SK-N-SH (cell line): ENCODE data around the gene DENND1C.
A peak's percentile ranks its signal among the peaks of the same experiment; 100 is the strongest.

Experiments
- SMC3 ChIP-seq: IDR thresholded peaks from 2 replicates; pipeline ENCODE4 v1.6.1; 2012; ENCODE audit warnings: low read depth, low read length, improper control_type of control experiment
- TCF12 ChIP-seq: IDR thresholded peaks from 2 replicates; pipeline ENCODE4 v1.4.0; 2012
- TEAD4 ChIP-seq: IDR thresholded peaks from 2 replicates; pipeline ENCODE4 v1.4.0; 2012; ENCODE audit warnings: mild to moderate bottlenecking, borderline replicate concordance; ENCODE audit not compliant: insufficient read depth
- TF ChIP-seq, protein P1 (sequence below): fragments of 200-600 bp; sonication (generic); IDR thresholded peaks from 2 replicates; pipeline ENCODE4 v1.6.1; 2017; ENCODE audit warnings: antibody characterized with exemption, mild to moderate bottlenecking, moderate library complexity
- TF ChIP-seq, protein P2 (sequence below): IDR thresholded peaks from 2 replicates; pipeline ENCODE4 v1.4.0; 2012; ENCODE audit warnings: low read depth, borderline replicate concordance

DNA sequence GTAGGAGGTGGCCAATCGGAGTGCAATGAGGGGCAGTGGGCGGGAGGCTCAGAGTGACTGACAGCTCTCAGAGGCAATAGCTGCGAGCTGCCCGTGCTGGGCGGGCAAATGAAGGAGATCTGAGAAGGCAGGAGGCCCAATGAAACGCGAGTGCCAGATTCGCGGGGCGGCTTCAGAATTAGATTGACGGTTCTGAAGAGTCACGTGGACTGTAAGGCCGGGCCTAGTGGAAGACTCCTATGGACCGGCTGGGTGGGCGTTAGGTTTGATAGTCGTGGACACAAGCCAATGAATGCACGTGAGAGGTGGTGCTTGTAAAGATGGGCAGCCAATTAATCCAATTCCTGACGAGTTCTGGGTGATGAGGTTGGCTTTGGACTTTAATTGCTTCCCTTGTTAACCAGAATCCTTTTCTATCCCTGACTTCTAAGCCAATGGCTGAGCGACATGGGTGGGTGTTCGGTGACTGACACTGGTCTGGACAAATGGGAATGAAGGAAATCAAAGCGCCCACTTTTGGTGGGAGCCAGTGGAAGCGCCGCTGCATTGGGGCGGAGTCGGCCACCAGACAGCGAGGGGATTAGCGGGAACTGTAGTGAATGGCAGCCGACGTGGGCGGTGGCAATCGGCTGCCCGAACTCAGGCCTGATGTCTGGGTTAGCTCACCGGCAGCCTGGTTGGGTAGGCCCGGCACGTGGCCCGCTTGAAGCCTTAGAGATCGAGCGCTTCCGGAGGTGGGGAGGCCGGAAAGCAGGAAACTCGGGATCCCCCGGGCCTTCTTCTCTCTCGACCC, 56.5 kb downstream of the DENND1C start:
- TF ChIP-seq, protein P1, sequence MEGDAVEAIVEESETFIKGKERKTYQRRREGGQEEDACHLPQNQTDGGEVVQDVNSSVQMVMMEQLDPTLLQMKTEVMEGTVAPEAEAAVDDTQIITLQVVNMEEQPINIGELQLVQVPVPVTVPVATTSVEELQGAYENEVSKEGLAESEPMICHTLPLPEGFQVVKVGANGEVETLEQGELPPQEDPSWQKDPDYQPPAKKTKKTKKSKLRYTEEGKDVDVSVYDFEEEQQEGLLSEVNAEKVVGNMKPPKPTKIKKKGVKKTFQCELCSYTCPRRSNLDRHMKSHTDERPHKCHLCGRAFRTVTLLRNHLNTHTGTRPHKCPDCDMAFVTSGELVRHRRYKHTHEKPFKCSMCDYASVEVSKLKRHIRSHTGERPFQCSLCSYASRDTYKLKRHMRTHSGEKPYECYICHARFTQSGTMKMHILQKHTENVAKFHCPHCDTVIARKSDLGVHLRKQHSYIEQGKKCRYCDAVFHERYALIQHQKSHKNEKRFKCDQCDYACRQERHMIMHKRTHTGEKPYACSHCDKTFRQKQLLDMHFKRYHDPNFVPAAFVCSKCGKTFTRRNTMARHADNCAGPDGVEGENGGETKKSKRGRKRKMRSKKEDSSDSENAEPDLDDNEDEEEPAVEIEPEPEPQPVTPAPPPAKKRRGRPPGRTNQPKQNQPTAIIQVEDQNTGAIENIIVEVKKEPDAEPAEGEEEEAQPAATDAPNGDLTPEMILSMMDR: no peak
- TF ChIP-seq, protein P2, sequence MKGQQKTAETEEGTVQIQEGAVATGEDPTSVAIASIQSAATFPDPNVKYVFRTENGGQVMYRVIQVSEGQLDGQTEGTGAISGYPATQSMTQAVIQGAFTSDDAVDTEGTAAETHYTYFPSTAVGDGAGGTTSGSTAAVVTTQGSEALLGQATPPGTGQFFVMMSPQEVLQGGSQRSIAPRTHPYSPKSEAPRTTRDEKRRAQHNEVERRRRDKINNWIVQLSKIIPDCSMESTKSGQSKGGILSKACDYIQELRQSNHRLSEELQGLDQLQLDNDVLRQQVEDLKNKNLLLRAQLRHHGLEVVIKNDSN: peak; percentile 93
- no peak for TF ChIP-seq SMC3
- TF ChIP-seq TEAD4: no peak
- no peak for TF ChIP-seq TCF12
